ENCODE measurements around the gene MRPL1. TPM values are rescaled to one million over a fixed set of nuclear protein-coding genes. Genes with fewer than 3 reads are reported as not detected.

MRPL1 gene
- total and polyA plus RNA-seq, 9 of the 15 experiments (the other 6 are each of a cell fraction or from before 2014, with no cell fraction given): 38.4 to 75.7 (median 63.7) TPM

DNA sequence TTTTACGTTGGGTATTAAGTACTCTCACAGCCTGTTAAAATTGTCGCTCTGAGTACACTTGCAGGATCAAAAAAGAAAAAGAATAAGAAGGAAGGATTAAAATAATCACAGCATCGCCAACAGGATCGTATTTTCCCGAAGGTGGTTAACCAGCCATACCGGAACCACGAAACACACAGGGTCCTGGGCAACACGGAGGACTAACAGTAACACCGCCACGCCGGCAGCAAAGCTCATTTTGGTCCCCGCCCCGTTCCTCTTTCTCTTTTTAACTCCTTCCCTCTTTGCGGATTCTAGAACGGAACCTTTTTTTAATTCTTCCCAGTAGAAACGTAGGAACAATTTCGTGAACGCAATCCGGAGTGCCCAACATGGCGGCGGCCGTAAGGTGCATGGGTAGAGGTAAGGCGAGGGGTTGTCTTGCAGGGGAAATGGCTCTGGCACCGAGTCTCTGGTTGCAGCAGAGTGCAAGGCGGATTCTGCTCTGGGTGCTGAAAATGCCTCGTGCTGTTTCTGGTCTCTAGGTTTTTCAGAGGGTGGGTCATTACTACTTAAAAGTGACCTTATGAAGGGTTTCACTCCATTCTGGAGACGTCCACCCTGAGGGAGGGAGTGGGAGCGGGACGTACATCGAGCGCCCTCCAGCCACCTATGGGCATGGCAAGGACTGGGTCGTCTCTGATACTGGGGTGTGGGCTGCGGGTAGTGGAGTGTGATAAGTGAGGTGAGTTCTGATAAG, at the start of gene MRPL1 (continued):
- peak; percentile 51; the same call in 1 of the 2 replicates for TF ChIP-seq ZBTB33 (CRISPR knock-in tag; IDR thresholded peaks at IDR 0.05)
- TF ChIP-seq ZNF511 (CRISPR knock-in tag; IDR thresholded peaks at IDR 0.05): peak; percentile 76; the same call in 1 of the 2 replicates
- TF ChIP-seq KLF16 (IDR thresholded peaks at IDR 0.05): no peak
- no peak for TF ChIP-seq KHSRP (IDR thresholded peaks at IDR 0.05)
- peak; percentile 79 to 99; a peak in 3 of 4 replicates for TF ChIP-seq HDAC1 (IDR thresholded peaks at IDR 0.05)
- no peak for TF ChIP-seq GABPB2 (CRISPR knock-in tag; conservative IDR thresholded peaks at IDR 0.05)
- TF ChIP-seq MED1 (CRISPR knock-in tag; IDR thresholded peaks at IDR 0.05; ENCODE audit: borderline replicate concordance): no peak
- no peak for TF ChIP-seq ZNF23 (CRISPR knock-in tag; IDR thresholded peaks at IDR 0.05)
- TF ChIP-seq CTCF (IDR thresholded peaks at IDR 0.05 in 2 of 3, conservative IDR thresholded peaks at IDR 0.05 in 1 of 3; ENCODE audit: insufficient read depth in 2 of 3, low read depth in 1 of 3, low read length in 3 of 3): no peak
- no peak for TF ChIP-seq NR4A1 (CRISPR knock-in tag; IDR thresholded peaks at IDR 0.05)
- peak; percentile 73 for TF ChIP-seq NR4A1 (tag; IDR thresholded peaks at IDR 0.05)
- no peak for TF ChIP-seq KAT7 (CRISPR knock-in tag; IDR thresholded peaks at IDR 0.05; ENCODE audit: borderline replicate concordance)
- TF ChIP-seq DDX20 (tag; IDR thresholded peaks at IDR 0.05; ENCODE audit: low read depth): no peak
- 0 out of 2 replicates have a peak, but pooled peaks have one; percentile 20 for TF ChIP-seq ELF4 (CRISPR knock-in tag; IDR thresholded peaks at IDR 0.05)
- no peak for TF ChIP-seq ZBTB8A (IDR thresholded peaks at IDR 0.05; ENCODE audit: partially characterized antibody)
- TF ChIP-seq ZNF124 (CRISPR knock-in tag; IDR thresholded peaks at IDR 0.05): no peak
- TF ChIP-seq CSDE1 (IDR thresholded peaks at IDR 0.05): peak in 1 of 2 experiments; percentile 73; a peak in 2 of 4 replicates

Measured in K562 (cell line).